NCI-H748 (cell line): ENCODE measurements around the gene P2RY2.

Experiments used
- DNase-seq: peaks from one replicate; lab custom pipeline; 2025; ENCODE audit not compliant: unreplicated experiment; lab: John Stamatoyannopoulos, UW

The P2RY2 gene

DNA sequence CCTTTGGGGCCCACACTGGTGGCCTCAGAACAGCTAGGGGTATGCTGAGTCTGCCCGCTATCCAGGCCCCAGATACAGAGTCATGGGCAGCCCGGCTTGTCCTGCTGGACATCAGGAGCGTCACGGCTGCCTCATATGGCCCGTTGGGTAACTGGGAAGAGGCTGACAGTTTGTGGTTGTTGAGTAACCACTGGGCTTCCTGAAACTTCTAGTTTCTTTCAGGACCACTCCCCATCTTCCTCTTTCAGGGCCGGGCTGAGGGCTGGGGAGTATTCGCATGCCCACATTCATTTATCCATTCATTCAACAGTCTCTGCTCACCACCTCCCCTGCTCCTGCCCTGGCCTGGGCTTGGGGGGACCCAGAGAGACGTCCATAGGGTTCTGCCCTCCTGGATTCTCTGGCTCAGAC lies 13.4 kb upstream of the P2RY2 start:
- no peak for DNase-seq

DNA sequence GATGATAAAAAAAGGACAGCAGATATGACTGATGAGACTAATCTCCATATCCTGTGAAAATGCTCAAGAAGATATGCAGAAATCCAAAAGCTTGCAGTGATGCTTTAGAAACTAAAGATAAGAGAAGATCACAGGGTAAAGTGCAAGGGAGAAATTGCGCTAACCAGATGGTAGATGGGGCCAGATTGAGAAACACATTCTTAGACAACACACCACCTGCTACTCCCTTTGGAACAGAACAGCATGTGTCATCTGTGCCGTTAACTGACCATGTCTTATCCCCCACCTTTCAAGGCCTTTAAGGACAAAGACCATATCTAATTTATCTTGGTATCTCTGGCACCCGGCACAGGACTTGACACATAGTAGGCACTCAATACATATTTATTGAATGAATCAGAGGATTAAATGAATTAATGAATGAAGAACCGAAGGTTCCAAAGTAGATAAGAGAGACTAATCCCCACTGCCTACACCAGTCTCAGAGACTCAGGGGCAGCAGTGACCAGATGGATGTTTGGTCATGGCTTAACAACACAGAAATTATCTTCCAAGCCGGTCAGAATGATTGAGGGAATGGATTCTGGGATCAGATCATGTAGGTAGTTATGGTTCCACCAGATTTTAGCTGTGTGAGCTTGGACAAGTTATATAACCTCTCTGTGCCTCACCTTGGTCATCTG lies 12.3 kb upstream of the P2RY2 start:
- no peak for DNase-seq

DNA sequence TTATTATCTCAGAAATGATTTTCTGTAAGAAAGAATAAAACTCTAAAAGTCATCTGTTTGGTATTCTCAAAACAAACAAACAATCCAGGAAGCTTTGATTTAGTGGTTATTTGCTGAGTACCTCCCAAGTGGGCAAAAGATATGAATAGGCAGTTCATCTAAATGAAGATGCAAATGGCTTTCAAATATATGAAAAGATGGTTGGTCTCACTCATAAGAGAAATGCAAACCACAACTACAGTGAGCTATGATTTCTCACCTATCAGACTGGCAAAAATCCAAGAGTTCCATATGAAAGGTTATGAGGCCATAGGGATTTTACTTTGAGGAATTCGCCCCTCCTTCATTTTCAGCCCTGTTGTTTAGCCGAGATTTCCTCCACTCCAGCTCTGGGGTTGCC lies 11.3 kb upstream of the P2RY2 start:
- DNase-seq, result no peak

DNA sequence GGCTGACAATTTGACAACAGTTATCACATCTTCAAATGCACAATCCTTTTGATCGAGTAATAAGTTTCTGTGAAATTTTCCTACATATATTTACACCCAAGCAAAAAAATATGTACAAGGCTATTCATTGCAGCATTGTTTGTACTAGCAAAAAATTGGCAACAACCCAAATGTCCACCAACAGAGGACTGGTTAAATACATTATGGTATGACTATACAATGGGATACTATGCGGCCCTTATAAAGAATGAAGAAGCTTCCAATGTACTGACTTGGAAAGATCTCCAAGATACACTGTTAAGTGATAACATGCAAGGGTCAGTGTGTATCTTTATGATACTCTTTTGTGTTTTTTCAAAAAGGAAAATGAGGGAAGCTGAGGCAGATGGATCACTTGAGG lies 8.2 kb upstream of the P2RY2 start:
- DNase-seq, result no peak

DNA sequence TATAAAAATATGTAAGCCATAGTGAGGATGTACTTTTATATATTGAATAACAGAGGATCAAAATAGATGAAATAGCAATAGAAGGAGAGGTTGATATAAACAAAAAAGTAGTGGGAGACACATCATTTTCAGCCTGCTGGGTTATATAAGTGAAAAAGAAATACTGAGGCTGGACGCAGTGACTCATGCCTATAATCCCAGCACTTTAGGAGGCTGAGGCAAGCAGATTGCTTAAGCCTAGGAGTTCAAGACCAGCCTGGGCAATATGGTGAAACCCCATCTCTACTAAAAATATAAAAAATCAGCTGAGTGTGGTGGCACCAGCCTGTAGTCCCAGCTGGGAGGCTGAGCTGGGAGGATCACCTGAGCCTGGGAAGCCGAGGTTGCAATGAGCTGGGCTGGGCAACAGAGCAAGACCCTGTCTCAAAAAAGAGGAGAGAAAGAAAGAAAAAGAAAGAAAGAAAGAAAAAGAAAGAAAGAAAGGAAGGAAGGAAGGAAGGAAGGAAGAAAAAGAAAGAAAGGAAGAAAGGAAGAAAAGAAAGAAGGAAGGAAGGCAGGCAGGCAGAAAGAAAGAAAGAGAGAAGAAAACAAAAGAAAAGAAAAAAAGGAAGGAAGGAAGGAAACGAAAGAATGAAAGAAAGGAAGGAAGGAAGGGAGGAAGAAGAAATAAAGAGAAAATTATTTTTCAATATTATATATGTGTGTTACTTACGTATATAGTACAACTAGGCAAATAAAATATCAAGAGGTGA lies 7.0 kb upstream of the P2RY2 start:
- DNase-seq, result no peak

DNA sequence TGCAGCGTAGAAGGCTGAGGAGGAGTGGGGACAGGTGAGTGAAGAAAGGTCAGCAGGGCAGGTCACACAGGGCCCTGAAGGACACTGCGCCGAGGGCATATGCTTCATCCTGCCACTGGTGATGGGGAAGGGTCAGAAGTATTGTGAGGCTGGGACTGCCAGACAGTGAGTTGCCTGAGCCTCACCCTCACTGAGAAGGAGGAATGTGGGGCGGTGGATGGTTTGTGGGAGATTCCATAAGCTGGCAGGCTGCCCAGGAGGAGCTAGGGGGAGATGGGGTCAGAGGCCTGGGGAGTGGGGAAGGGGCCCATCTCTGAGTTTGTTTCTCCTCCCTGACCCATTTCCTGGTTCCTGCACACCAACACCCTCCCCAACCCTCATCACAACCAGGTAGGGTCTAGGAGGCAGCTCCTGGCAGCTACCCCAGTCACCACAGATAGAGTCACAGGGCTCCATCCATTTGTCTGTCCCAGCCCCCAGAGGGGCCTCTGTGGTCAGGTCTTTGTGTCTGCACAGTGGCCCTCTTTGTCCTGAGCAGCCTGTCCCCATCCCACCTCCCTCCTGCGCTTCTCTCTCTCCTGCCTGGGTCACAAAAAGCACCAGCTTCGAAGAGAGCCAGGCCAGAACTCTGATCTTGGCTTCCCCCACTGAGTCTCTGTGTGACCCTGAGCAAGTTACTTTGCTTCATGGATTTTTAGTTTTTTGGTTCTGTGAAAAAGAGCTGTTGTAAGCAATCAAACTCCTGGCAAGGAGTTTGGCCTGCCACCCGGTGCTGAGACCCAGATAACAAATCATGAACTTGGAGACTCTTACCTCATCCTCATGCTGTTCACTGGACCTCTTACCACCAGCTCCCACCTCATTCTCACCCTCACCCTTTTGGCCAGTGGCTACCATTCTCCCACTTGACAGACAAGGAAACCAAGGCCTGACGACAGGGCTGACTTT lies 4.6 kb upstream of the P2RY2 start:
- no peak for DNase-seq

DNA sequence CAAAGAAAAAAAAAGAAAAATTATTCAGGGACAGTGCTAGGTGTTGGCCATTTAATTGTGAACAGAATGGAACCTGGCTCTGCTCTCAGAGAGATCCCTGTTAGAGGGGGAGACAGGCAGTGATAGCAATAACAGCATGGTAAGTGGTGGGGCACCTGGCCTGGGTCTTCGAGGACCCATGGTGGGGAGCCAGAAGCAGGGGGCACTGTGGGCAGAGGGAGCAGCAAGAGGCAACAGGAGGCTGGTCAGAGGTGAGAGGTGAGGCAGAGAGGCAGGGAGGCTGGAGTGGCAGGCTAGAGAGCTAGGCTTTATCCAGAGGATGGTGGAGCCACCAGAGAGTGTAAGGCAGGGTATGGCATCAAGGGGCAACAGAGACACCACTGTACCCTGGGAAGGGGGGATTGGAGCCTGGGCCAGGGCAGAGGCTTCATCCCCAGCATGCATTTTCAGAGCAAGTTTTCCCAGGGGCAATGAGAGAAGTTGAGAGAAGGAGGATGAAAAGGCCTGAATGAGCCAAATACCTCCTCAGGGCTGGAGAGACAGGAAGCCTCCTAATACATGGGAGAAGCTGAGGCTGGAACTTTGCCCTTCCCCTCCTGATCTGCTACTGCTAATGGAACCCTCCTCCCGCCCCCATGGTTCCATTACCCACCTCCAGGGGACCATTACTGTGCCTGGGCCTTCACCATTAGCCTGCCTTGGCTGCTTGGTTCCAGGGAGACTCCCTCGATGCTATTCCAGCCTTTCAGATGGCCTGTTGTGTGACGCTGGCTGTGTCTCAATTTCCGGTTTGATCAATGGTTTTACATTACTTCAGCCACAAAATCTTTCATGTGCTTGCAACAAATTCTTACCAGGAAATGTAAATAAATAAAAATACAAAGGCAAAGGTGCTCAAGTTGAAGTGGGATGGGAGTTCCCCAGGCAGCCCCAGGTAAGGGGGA lies 2.6 kb upstream of the P2RY2 start:
- DNase-seq, result no peak

DNA sequence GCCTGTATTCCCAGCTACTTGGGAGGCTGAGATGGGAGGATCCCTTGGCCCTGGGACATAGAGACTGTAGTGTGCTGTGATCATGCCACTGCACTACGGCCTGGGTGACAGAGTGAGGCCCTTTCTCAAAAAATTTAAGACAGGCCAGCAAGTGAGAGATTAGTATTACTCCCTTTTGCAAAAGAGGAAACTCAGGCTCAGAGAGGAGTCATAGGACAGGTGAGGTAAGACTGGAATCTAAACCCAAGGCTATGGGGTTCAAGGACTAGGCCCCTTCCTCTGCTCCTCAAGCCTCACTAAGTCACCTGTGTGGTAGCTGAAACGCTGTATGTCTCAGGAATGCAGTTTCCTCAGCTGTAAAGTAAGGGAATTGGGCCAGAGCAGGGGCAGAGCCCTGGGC lies 1.6 kb upstream of the P2RY2 start:
- no peak for DNase-seq

DNA sequence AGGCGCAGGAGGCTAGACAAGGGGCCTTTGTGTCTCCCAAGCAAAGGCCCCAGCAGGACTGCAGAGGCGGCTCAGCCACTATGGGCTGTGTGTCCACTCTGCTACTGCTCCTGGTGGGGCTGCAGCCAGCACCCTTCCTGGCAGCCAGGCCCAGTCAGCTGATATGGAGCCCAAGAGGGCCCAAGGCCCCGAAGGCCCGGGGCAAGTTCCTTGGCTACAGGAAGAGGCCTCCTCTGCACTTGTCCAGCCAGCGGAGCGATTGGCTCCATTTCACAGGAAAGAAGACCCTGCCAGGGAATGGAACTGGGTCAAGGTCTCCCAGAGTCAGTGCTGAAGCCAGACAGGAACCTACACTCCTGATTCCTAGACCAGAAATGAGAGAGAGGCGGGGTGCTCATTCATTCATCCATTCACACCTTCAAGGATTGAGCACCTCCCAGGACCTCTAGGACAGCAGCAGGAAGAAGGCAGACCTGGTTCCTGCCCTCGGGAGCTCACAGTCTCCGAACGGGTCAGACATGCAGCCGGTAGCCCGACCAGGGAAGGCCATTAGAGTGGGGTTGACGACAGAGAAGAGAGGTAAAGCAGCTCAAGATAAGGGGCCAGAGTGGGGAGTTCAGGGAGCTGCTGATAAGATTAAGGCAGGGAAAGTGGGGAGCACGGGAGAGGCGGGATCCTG lies 811 bp upstream of the P2RY2 start:
- no peak for DNase-seq

DNA sequence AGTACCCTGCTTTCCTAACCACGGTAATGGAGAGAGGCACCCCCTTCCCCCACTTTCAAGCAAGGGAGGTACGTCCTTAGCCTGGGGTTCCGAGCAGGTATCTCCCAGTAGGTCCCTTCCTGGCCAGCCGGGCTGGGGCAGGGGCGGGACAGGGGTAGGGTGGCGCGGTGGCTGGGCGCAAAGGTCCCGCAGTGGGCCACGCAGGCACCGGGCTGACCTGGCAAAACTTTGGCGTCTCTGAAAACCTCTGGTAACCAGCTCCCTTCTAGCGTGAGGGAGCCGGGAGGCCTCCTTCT lies 323 bp upstream of the P2RY2 start:
- DNase-seq, result no peak

DNA sequence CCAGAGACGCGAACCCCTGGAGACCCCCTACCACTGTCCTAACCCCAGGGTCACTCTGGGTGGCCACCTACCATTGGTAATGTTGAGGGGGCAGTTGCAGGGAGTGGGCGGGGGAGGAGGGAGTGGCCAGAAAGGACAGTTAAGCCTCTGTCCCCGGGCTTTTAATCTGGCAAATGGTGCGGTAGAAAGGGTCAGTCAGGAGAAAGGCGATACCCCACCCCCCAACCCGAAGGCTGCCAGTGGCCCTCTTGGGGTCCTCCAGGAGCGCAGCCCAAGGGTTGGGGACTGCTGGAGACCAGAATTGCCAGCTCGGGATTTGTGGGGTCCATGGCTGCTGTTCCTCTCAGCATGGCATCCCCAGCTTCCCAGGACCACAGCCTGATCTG lies 742 bp downstream of the P2RY2 start:
- DNase-seq, result no peak

DNA sequence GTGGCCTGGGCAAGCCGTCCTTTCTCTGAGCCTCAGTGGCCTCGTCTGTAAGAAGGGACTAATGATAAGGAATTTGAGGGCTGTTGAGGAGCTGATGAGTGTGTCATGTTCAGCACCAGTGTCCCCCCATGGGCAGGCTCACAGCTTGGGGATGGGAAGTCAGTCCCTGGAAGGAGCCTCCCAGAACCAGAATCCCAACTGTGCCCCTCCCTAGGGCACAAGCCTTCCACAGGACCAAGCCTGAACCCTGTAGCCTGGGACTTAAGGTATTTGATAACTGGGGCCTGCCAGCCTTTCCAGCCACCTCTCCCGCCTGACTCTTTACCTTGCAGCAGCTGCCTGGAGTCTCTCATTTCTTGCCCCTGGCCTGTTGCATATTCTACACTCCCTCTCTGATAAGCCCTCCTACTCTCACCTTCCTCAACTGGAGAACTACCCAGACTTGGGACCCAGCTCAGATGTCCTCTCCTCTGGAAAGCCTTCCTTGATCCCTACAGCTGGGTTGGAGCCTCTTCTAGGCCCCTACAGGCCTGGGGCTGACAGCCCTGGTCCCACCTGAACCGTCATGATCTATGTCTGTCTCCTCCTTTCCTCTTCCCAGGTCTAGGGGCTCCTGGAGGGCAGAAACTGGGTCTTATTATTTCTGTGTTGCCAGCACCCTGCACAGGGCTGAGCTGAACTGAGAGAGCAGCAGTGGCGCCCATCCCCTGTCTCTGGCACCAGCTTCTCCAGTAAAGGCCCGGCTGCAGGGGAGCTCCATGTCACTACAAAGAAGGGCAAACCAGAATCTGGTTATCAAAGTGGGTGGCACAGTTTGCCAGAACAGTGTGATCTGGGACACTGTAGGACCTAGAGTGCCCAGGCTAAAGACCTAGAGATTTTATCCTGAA lies 1.6 kb downstream of the P2RY2 start:
- DNase-seq, result no peak

DNA sequence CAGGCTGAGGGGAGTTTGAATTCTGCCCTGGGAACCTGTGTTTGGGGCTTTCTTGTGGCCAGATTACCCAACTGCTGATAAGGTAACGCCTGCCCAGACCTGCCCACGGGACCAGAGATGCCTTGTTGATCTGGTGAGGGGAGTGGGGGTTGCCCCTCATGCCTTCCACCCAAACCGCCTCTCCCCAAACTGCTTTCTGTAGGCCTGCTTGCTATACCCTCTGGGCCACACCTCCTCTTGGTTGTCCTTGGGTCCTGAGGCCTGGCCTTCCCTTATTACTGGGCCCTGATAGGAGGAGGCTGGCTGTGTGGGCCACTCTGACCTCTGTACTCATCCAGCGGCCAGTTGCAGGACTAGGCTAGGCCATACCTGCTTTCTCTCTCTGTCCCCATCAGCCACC lies 3.4 kb downstream of the P2RY2 start:
- no peak for DNase-seq

DNA sequence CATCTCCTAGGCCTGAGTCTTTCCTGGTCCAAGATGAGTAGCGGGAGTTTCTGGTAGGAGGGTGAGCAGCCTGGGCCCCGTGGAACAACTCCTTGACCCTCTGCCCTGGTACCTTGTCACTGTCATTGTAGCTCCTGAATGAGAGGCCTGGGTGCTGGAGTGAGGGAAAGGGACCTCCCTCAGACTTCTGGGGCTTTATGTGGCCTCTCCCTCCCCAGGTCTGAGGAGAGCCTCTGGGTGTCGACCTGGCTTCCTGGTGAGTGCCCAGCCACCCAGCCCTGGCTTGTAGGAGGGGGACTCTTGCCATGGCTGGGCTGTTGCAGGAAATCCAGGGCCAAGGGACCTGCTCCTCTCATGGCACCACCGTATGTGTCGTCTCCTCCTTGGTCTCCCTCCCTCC lies 3.9 kb downstream of the P2RY2 start:
- no peak for DNase-seq

DNA sequence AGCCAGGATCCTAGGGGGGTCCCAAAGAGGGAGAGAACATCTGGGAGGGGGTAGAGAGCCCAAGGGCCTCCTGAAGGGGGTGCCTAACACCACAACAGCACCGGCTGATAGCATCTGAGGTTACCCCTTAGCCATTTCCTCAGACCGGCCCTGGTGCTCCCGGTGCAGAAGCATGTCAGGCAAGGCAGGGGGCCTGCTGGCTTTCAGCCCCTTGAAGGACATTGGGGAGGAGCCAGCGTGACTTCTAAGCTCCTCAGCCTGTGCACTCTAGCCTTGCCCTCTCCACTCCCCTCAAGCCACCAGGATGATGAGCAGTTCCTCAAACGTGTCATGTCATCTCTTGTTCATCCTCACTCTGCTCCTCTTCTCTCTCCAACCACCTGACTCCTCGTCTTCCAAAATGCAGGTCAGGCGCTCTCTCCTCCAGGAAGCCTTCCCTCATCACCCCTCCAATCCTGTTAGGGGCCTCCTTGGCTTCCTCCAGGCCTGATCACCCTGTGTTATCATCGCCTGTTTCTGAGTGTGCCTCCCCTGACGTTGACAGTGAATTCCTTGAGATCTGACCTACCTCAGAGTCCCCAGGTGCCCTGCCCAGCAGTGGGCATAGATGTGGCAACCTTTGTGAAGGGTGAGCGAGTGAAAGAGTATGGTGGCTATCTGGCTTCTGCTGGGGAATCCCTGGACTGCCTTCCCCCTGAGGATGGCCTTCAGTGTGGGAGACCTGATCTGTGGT lies 6.1 kb downstream of the P2RY2 start:
- no peak for DNase-seq

DNA sequence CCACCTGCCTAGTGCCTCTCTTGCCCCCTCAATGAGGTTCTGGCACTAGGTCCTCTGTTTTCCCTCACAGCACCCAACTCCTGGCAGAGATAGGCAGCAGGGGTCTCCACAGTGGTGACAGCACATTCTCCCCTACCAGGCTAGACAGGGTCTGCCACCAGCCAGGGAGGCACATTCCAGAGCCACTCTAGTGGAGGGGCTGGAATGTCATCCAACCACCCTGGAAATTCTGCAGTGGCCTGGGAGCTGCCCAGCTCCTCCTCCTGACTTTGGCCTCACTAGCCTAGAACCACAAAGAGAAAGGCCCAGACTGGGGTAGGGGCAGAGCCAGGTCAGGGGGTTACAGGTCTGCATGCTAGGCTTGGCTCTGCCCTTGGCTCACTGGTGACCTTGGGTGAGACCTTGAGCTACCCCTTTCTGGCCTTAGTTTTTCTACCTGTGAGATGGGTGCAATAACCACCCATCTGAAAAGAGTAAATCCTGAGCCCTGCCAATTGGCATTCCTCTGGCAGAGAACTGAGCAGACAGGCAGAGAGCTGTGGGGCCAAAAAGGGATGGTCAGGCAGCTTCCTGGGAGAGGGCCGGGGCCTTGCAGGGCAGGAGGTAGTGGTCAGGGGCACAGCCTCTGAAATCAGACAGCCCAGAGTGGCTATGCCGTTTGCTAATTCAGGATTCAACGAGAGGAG lies 7.1 kb downstream of the P2RY2 start:
- DNase-seq, result no peak

DNA sequence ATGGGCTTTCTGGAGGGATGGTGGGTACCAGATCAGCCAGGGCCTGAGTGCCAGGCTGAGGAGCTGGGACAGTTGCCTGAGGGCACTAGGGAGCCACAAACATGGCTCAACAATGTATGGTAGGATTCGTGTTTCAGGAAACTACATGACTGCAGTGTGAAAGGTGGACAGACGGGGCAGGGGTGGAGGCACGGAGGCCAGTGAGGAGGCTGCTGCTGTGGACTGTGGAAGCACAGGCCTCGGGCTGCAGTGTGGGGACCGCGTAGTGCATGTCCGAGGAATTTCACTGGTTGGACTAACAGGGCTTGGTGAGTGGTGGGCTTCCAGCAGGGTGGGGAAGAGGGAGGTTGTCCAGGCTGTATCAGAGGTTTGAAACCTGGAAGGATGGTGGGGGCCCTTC lies 7.8 kb downstream of the P2RY2 start:
- DNase-seq, result no peak
